SK-N-DZ (cell line): Measurements from ENCODE around the gene PDK2.
"Not testable (repeated sequence)": the region's sequence is repeated elsewhere in the genome, so short reads cannot be mapped to it uniquely, and the experiment has no call there.

Experiments used
- DNase-seq: peaks from one replicate; pipeline ENCODE4 v3.0.0-alpha.2; 2015; ENCODE audit warnings: low spot score

PDK2 gene

GRCh38 chr17:50058296-50058953 is 36.7 kb upstream of the PDK2 start:
- DNase-seq, result no peak

DNA sequence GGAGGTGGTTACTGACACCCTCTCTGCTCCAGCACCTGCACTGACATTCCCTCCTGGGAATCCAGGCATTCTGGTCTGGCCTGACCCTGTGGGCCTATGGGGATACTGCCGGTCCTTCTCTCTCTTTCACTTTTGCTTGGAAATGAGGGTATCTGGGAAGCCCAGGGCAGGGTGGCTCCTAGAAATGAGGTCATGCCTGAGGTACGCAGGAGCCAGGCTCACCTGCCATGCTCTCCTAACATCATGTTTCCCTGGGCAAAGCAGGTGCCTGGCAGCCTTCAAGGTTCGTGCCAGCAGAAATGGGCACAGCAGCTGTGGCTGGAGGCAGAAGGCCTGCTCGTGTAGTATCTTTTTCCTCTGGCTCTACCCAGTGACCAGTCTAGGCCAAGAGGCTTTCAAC is 35.9 kb upstream of the PDK2 start:
- no peak for DNase-seq

DNA sequence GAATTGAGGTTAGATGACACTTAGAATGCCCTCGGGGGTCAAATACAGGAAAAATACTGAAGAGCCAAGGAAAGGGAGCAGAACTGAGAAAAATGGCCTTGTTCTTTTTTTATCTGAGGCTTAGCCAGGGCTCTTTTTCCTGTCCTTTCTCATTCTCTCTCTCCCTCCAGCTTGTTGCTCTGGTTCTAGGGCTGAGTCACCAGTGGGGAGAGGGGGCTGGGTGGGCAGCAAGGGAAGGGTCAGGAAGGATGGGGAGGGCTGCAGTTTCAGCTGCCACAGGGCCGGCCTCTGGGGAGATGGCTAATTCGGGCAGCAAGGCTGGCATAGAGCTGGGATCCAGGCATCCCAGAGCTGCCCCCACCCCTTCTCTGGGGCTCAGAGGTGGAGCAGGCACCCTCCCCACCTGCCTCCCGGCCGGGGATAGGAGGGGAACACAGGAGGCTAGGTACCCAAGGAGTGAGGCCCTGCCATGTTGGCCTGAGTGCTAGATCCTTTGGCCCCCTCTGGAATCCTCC is 35.3 kb upstream of the PDK2 start:
- DNase-seq, result no peak

DNA sequence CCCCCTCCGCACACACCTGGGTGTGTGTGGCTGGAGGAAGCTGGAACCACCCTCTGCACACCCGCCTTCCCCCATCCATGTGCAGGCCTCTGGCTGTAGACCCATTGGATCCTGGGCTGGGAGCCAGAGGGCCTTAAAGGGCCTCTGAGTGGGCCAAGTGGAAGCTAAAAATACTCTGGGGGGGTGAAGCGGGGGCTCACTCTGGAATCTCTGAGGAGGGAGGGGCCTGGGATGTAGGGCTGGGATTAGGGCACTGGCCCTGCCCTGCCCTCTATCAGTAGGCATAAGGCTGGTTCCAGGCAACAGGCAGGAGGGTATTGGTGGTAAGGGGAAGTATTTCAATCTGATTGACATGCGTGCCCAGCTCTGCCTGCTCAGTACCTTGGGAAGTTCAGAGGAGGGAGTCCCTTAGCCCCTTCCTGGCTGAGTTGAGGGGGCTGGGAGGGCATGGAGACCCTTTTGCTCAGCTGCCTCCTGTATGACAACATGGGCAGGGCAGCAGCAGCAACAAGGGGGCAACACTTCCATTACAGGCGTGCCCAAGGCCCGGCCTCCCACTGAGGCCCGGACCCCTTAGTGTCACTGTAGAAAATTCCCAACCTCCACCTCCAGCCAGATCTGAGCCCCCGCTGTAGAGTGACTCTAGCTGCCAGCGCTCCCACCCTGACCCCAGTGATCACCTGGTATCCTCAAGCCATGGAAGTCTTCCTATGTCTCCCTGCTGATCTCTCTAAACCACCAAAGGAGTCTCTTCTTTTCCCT is 34.0 kb upstream of the PDK2 start:
- DNase-seq, result no peak

GRCh38 chr17:50061713-50062045 is 33.5 kb upstream of the PDK2 start:
- not testable (repeated sequence) for DNase-seq

GRCh38 chr17:50062293-50063243 is 32.6 kb upstream of the PDK2 start:
- no peak for DNase-seq

DNA sequence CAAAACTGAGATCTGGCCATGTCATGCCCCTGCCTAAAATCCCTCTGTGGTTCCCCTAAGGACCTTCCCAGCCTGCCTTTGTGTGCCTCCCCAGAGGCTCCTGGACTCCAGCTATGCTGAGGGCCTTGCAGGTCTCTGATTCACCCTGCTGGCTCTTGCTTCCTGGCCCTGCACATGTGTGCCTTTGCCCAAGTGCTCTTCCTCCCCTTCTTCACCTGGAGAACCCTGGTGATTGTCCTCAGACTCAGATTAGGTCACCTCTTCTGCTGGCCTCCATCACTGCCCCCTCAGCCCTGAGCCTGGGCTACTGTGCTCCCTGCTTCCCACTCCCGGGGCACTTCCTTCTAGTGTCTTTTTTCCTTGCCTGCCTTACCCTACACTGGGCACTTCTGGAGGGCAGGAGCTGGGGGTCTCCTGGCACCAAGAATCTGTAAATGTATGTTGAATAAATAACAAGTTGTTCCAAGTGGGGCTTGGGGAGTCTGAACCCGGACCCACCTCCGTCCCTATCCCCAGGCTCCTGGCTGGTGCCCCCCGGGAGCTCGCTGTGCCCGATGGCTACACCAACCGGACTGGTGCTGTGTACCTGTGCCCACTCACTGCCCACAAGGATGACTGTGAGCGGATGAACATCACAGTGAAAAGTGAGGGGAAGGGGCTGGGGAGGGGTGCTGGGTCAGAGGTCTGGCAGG is 31.4 kb upstream of the PDK2 start:
- DNase-seq, result no peak

DNA sequence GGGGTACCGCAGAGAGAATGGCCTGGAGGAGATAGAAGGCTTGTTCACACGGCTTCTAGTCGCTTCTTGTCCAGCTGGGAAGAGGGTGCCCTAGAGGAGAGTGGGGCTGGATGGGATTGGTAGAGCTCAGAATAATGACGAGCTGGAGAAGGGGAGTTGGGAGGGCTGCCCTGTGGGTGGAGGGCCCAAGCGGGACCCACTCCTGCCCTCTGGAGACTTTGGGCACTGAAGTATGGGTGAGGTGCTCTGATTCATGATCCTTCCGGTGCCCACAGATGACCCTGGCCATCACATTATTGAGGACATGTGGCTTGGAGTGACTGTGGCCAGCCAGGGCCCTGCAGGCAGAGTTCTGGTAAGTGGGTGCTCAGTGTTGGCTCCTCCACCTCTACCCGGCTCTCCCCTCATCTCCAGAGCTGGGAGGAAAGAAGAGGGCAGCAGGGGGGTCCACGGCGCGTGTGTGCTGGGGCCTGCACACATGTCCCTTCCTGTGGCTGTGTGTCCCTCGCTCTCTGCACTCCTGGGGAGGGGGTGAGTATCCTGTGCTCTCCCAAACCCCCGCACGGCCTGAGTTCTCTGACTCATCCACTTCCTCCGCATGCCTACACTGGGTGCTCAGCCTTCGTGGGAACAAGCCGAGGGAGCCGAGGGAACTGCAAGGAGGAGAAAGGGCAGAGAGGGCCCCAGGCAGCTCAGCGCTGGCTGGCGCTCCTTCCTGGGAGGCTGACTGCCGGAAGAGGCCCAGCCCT is 30.7 kb upstream of the PDK2 start:
- DNase-seq, result no peak

DNA sequence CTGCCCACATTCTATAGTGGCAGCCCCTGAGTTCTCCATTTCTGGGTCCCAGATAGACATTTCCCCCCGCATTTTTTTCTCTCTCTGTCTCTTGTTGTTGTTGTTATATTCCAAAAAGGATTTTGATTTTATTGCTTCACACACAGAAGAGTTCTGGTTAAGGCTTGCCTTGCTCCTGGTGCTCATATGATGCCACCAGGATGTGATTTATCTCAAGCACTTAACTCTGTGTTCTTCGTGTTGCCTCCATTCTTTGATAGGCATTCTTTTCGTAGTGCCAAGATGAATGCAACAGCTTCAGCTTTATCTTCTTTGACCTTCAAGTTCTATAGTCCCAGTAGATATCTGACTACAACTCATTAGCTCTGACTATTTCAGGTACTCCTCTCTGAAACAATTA is 30.1 kb upstream of the PDK2 start:
- no peak for DNase-seq

DNA sequence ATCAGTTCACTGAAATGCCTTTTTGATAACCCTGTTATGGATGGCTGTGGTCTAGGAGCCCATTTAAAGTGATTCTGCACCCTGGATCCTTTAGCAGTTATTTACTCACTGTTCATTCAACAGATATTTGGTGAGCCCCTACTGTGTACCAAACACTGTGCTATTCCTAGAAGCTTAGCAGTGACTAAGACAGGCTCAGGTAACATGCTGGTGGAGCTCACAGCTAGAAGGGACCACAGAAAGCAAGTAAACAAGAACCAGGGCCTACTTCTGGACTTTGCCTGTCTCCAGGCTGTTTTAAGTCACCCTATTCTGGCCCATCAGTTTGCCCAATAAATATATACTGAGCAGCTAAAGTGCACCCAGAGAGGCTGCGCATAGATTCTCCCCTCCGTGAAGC is 28.2 kb upstream of the PDK2 start:
- DNase-seq, result no peak

GRCh38 chr17:50067996-50068395 is 27.2 kb upstream of the PDK2 start:
- DNase-seq, result no peak

DNA sequence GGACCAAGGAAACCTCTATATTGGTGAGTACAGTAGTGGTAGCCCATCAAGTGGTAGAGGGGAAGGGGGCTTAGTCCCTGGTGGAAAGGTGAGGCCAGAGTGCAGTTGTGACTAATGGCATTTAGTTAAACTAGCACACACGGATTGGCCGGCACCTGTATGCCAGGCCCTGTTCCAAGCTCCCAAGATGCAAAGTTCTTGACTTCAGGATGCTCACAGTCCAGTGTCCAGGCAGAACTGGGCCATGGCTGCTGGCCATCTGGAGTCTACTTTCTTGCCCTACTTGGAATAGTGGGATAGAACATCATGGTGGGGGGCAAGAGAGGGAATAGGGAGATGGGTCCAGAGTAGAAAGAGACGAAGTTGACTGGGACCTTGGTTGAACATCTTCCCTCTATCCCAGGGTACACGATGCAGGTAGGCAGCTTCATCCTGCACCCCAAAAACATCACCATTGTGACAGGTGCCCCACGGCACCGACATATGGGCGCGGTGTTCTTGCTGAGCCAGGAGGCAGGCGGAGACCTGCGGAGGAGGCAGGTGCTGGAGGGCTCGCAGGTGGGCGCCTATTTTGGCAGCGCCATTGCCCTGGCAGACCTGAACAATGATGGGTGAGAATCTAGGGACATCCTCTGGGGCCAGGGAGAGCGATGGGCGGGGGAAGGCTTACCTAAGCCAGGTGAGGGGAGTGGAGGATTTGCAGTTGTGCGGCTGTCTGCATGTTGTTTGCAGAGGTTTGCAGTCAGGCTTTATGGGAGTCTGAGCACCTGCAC is 24.1 kb upstream of the PDK2 start:
- no peak for DNase-seq

DNA sequence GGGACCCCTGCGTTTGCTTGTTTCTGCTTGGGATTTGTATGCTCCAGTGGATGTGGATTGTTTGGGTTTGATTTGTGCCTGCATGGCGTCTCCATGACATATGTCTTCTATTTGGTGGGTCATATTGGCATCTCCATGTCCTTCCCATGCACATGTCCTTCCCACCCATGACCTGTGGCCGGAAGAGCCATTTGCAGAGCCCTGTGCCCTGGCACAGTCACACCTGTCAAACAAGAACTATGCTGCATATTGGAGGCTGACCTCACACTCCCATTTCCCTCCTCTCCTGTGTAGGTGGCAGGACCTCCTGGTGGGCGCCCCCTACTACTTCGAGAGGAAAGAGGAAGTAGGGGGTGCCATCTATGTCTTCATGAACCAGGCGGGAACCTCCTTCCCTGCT is 23.5 kb upstream of the PDK2 start:
- DNase-seq, result no peak

DNA sequence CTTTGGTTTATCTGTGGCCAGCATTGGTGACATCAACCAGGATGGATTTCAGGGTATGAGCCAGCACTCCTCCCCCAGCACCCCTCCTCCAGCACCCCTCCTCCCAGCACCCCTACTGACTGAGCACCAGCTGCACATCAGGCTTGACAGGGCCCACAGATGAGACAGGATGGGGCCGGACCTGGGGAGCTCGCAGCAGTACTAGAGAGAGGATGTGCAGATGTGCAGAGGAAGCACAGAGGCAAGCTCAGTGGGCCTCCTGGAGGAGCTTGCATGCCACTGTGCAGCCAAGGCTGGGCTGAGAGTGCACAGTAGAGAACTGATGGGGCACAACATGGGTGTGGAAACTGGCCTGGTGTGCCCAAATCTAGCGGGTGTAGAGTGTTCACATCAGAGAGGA is 23.0 kb upstream of the PDK2 start:
- DNase-seq, result no peak

GRCh38 chr17:50072925-50073324 is 22.2 kb upstream of the PDK2 start:
- no peak for DNase-seq

DNA sequence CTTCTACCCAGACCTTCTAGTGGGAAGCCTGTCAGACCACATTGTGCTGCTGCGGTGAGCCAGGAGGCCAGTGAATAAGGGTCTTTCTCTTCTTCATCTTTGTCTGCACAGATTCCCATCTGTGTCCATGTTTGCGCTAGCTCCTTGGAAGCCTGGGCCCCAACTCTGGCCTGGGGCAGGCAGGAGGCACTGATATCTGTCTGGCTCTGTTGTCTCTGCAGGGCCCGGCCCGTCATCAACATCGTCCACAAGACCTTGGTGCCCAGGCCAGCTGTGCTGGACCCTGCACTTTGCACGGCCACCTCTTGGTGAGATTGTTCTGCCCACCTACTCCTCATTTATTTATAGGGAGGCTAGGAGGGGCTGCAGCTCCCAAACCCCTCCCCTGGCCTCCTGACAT is 20.9 kb upstream of the PDK2 start:
- no peak for DNase-seq

GRCh38 chr17:50075446-50076032 is 19.6 kb upstream of the PDK2 start:
- DNase-seq, result no peak

GRCh38 chr17:50076221-50076590 is 18.9 kb upstream of the PDK2 start:
- no peak for DNase-seq

DNA sequence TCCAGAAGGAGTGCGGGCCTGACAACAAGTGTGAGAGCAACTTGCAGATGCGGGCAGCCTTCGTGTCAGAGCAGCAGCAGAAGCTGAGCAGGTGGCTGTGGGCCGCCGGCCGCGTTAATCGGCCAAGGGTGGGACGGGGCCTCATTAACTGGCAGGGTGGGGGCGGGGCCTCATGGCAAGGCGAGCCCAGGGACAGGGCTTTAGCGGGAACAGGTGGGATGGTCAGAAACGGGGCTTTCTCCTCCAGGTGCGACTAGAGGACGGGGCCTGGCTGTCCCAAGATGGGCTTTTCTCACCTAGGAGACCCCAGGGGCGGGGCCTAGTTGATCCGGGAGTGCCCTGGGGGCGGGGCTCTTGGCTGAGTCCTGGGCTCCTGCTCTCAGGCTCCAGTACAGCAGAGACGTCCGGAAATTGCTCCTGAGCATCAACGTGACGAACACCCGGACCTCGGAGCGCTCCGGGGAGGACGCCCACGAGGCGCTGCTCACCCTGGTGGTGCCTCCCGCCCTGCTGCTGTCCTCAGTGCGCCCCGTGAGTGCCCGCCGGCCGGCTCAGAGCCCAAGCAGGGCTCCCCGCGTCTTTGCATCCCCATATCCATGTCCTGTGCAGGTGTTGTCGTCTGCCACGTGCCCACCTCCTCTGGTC is 18.4 kb upstream of the PDK2 start:
- DNase-seq, result peak; percentile 63
